ENCODE data around the gene ADPRM. TPM values are rescaled to one million over a fixed set of nuclear protein-coding genes. Genes with fewer than 3 reads are reported as not detected.

ADPRM gene
- total and polyA plus RNA-seq, 2 experiments from 2014 or later: 6.8 to 8.8 TPM

DNA sequence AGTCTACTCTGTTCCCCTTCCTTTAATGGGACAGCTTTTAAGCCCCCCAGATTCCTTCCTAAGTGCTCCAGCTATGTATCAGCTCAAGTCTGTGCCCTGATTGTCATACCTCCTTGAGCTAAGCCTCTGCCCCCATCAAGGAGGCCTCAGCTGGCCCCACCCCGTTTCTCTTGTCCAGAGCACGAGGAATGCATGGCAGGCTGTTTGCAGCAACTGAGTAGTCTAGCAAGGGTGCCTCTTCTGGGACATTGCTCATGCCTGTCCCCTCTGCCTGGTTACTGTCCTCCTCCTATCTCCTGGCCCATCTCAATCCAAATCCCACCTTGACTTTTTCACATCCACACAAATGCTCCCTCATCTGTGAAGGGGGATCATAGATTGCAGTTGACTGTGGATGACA is 60.3 kb downstream of the ADPRM start:
- H3K27ac Mint-ChIP-seq: no peak overlapping the region
- Histone ChIP-seq H3K27ac (ENCODE audit: low read depth) (no peak overlapping the region), H3F3A (replicated peaks; ENCODE audit: low read depth) (peaks cover 4% of the 10 kb centered on the region; the same call in 1 of the 2 replicates), H2AFZ (no peak overlapping the region), H3K79me2 (replicated peaks; ENCODE audit: insufficient read depth) (no peaks in the 10 kb centered on the region), H3K4me2 (no peak overlapping the region), H3K9me2 (ENCODE audit: insufficient read depth) (no peaks in the 10 kb centered on the region), H3K27me3 (ENCODE audit: insufficient read depth) (no peaks in the 10 kb centered on the region), H4K20me1 (replicated peaks; ENCODE audit: insufficient read depth) (no peaks in the 10 kb centered on the region), H3K4me1 (ENCODE audit: insufficient read depth) (peaks cover 22% of the 10 kb centered on the region), H3K36me3 (ENCODE audit: insufficient read depth) (no peaks in the 10 kb centered on the region), H3K4me3 (no peak overlapping the region)
- H3K9me3 Mint-ChIP-seq: no peaks in the 10 kb centered on the region; the same call in 2 of the 3 replicates
- no peak overlapping the region for H3K4me3 Mint-ChIP-seq
- H3K4me1 Mint-ChIP-seq: peaks cover 42% of the 10 kb centered on the region
- H3K36me3 Mint-ChIP-seq (ENCODE audit: low read depth): no peaks in the 10 kb centered on the region; the same call in 2 of the 3 replicates
- ATAC-seq: no peak
- TF ChIP-seq ZNF331 (CRISPR knock-in tag; IDR thresholded peaks at IDR 0.05; ENCODE audit: low read depth) (no peak), CREB1 (CRISPR knock-in tag; IDR thresholded peaks at IDR 0.05; ENCODE audit: low read depth) (no peak), POLR2AphosphoS5 (IDR thresholded peaks at IDR 0.05; ENCODE audit: low read depth) (no peak), EZH2phosphoT487 (IDR thresholded peaks at IDR 0.05; ENCODE audit: unreplicated experiment) (no peak), JUNB (IDR thresholded peaks at IDR 0.05; ENCODE audit: unreplicated experiment) (no peak), ETS1 (IDR thresholded peaks at IDR 0.05) (no peak), CTCF (conservative IDR thresholded peaks at IDR 0.05; ENCODE audit: low read depth in 2 of 2) (no peak), NANOG (IDR thresholded peaks at IDR 0.05; ENCODE audit: borderline replicate concordance) (no peak), EZH2 (IDR thresholded peaks at IDR 0.05; ENCODE audit: low read depth, unreplicated experiment) (no peak), ZNF114 (CRISPR knock-in tag; IDR thresholded peaks at IDR 0.05) (no peak), STAT1 (IDR thresholded peaks at IDR 0.05; ENCODE audit: unreplicated experiment) (no peak)
- TF ChIP-seq, protein P1, sequence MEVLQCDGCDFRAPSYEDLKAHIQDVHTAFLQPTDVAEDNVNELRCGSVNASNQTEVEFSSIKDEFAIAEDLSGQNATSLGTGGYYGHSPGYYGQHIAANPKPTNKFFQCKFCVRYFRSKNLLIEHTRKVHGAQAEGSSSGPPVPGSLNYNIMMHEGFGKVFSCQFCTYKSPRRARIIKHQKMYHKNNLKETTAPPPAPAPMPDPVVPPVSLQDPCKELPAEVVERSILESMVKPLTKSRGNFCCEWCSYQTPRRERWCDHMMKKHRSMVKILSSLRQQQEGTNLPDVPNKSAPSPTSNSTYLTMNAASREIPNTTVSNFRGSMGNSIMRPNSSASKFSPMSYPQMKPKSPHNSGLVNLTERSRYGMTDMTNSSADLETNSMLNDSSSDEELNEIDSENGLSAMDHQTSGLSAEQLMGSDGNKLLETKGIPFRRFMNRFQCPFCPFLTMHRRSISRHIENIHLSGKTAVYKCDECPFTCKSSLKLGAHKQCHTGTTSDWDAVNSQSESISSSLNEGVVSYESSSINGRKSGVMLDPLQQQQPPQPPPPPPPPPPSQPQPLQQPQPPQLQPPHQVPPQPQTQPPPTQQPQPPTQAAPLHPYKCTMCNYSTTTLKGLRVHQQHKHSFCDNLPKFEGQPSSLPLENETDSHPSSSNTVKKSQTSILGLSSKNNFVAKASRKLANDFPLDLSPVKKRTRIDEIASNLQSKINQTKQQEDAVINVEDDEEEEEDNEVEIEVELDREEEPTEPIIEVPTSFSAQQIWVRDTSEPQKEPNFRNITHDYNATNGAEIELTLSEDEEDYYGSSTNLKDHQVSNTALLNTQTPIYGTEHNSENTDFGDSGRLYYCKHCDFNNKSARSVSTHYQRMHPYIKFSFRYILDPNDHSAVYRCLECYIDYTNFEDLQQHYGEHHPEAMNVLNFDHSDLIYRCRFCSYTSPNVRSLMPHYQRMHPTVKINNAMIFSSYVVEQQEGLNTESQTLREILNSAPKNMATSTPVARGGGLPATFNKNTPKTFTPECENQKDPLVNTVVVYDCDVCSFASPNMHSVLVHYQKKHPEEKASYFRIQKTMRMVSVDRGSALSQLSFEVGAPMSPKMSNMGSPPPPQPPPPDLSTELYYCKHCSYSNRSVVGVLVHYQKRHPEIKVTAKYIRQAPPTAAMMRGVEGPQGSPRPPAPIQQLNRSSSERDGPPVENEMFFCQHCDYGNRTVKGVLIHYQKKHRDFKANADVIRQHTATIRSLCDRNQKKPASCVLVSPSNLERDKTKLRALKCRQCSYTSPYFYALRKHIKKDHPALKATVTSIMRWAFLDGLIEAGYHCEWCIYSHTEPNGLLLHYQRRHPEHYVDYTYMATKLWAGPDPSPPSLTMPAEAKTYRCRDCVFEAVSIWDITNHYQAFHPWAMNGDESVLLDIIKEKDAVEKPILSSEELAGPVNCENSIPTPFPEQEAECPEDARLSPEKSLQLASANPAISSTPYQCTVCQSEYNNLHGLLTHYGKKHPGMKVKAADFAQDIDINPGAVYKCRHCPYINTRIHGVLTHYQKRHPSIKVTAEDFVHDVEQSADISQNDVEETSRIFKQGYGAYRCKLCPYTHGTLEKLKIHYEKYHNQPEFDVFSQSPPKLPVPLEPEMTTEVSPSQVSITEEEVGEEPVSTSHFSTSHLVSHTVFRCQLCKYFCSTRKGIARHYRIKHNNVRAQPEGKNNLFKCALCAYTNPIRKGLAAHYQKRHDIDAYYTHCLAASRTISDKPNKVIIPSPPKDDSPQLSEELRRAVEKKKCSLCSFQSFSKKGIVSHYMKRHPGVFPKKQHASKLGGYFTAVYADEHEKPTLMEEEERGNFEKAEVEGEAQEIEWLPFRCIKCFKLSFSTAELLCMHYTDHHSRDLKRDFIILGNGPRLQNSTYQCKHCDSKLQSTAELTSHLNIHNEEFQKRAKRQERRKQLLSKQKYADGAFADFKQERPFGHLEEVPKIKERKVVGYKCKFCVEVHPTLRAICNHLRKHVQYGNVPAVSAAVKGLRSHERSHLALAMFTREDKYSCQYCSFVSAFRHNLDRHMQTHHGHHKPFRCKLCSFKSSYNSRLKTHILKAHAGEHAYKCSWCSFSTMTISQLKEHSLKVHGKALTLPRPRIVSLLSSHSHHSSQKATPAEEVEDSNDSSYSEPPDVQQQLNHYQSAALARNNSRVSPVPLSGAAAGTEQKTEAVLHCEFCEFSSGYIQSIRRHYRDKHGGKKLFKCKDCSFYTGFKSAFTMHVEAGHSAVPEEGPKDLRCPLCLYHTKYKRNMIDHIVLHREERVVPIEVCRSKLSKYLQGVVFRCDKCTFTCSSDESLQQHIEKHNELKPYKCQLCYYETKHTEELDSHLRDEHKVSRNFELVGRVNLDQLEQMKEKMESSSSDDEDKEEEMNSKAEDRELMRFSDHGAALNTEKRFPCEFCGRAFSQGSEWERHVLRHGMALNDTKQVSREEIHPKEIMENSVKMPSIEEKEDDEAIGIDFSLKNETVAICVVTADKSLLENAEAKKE (CRISPR knock-in tag; IDR thresholded peaks at IDR 0.05): no peak
- TF ChIP-seq, protein P2, sequence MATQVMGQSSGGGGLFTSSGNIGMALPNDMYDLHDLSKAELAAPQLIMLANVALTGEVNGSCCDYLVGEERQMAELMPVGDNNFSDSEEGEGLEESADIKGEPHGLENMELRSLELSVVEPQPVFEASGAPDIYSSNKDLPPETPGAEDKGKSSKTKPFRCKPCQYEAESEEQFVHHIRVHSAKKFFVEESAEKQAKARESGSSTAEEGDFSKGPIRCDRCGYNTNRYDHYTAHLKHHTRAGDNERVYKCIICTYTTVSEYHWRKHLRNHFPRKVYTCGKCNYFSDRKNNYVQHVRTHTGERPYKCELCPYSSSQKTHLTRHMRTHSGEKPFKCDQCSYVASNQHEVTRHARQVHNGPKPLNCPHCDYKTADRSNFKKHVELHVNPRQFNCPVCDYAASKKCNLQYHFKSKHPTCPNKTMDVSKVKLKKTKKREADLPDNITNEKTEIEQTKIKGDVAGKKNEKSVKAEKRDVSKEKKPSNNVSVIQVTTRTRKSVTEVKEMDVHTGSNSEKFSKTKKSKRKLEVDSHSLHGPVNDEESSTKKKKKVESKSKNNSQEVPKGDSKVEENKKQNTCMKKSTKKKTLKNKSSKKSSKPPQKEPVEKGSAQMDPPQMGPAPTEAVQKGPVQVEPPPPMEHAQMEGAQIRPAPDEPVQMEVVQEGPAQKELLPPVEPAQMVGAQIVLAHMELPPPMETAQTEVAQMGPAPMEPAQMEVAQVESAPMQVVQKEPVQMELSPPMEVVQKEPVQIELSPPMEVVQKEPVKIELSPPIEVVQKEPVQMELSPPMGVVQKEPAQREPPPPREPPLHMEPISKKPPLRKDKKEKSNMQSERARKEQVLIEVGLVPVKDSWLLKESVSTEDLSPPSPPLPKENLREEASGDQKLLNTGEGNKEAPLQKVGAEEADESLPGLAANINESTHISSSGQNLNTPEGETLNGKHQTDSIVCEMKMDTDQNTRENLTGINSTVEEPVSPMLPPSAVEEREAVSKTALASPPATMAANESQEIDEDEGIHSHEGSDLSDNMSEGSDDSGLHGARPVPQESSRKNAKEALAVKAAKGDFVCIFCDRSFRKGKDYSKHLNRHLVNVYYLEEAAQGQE (IDR thresholded peaks at IDR 0.05; ENCODE audit: unreplicated experiment): no peak
- peaks cover 18% of the 10 kb centered on the region for H3K27me3 Mint-ChIP-seq (ENCODE audit: insufficient read depth, low read depth, poor library complexity)
- no peak for DNase-seq (ENCODE audit: low spot score)
